ENCODE data around the gene ADAMTS10. TPM values are rescaled to one million over a fixed set of nuclear protein-coding genes. Genes with fewer than 3 reads are reported as not detected.
"Not testable (repeated sequence)": the region's sequence is repeated elsewhere in the genome, so short reads cannot be mapped to it uniquely, and the experiment has no call there.

Gene ADAMTS10
- 10 to 100 TPM; 31.1 to 62.8 (median 42.7) TPM for polyA plus RNA-seq (ENCODE audit: insufficient read length in 4 of 4)

DNA sequence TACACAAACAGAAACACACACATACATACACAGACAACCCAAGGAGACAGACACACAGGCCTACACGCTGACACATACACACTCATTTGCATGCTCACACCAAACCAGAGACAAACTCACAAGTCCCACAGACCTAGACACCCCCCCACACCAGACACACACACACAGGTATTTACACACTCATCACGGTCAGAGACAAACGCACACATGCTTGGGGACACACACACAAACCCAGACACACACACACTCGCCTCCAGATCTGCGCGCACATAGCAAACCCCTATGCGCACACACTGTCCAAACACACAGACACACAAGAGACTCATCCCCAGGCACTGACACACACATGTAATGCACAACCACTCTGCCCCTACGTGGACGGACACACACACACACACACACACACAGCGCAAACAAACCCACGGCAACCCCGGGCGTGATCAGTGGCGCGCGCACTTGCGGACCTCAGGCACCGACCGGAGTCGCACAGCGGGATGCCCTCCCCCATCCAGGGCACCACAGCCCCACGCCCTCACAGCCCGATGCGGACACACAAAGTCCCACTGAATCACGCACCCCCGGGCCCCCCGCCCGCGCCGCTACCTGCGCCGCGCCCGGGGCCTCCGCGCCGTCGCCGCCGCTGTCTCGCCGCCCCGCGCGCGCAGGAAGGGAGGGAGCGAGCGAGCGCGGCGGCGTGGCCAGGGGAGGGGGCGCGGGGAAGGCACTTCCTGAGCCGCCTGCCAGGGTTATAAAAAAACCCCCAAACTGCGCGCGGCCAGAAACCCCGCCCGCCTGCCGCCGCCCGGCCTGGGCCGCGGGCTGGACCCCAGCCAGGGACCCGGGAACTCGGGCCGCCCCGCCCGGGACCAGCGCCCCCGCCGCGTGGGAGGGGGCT lies at the start of gene ADAMTS10:
ADAMTS10 (minus strand) TSS at position 675 of the 895 bp plus-strand sequence. CDS start 5,005 bp downstream, outside the sequence.
- no peak for DNase-seq (ENCODE audit: low read depth in 4 of 4, low spot score in 3 of 4)

DNA sequence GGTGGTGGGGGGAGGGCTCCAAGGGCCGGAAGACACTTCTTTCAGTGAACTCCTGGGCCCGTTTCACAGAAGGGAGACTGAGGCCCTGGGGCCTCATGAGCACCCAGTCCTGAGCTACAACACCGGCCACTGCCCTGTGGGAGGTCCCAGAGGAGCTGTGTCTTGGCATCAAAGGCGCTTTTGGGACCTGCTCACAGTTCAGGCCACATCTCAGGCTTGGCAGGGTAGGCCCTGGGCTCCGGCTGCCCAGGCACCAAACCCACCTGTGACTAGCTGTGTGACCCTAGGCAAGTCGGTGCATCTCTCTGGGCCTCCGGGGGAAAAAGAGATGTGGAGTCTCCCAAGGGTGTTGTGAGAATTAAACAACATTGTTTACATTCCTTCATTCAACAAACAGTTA lies 49.4 kb upstream of the ADAMTS10 start:
- DNase-seq (ENCODE audit: low read depth in 4 of 4, low spot score in 3 of 4), result no peak

DNA sequence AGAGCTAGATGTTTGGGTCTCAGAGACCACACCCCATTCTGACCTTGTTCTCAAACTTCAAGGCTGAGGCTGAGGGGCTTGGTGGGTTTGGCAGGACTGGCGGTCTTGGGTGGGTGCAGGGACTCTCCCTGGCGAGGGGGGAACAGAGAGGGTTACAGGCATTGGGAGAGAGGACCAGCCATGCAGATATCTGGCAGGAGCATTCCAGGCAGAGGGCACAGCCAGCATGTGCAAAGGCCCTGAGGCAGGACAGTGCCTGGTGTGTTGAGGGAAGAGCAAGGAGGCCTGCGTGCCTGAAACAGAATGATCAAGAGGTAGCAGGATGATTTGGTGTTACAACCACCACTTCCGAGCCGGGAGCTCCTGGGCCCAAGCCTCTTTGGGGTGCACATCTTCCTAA lies 47.4 kb upstream of the ADAMTS10 start:
- DNase-seq (ENCODE audit: low read depth in 4 of 4, low spot score in 3 of 4), result no peak

DNA sequence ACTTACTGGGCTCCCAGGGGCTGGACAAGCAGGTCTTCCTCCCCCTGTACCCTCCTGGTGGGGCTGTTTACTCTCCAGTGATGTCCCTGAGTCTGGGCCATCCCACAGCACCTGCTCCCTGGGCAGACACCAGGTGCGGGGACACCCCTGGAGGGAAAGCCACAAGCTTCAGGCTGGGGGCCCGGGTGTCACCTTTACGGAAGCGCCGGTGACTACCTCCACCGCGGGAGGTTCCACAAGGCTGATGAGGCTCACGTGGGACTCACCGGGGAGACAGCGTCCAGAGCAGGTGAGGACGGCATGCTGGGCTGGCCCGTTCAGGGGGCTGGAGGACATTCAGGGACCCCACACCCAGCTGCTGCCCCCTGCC lies 44.8 kb upstream of the ADAMTS10 start:
- no peak for DNase-seq (ENCODE audit: low read depth in 4 of 4, low spot score in 3 of 4)

DNA sequence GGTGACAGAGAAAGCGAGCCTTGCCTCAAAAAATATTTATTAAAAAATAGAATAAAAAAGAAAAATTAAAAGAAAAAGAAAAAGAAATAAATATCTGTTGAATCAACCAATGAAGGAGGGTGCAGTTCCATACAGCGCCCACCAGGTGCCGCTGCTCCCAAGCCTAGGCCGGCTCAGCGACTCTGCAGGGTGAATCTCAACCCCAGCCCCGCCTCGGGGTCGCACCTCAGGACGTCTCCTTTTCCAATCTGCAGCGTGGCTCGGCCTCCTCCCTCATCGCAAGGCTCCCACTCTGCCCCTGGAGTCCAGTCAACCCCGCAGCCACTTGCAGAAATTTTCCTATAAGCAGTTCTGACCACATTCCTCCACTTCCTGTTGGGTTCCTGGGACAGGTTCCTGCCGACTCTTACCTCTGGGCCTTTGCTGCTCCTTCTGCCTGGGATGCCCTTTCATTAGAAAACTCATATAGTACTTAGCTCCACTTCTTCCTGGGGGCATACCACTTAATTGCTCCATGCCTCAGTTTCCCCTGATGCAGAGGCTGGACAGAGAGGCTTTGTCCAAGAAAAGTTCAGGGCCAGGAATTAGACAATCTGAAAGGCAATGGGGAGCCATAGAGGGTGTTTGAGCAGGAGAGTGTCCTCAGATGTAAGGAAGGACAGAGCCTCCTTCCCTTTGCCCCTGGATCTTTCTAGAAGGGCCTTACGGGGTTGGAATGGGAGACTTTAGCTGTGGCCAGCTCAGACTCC lies 44.2 kb upstream of the ADAMTS10 start:
- no peak for DNase-seq (ENCODE audit: low read depth in 4 of 4, low spot score in 3 of 4)

DNA sequence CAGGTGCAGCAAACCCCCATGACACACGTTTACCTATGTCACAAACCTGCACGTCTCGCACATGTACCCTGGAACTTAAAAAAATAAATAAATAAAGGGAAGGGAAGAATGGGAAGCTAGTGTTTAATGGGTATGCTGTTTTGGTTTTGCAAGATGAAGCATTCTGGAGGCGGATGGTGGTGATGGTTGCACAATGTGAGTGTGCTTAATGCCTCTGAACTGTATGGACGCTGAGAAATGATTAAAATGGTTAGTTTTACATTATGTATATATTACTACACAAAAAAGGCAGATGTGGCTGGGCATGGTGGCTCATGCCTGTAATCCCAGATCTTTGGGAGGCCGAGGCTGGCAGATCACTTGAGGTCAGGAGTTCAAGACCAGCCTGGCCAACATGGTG lies 37.7 kb upstream of the ADAMTS10 start:
- DNase-seq (ENCODE audit: low read depth in 4 of 4, low spot score in 3 of 4), result no peak

DNA sequence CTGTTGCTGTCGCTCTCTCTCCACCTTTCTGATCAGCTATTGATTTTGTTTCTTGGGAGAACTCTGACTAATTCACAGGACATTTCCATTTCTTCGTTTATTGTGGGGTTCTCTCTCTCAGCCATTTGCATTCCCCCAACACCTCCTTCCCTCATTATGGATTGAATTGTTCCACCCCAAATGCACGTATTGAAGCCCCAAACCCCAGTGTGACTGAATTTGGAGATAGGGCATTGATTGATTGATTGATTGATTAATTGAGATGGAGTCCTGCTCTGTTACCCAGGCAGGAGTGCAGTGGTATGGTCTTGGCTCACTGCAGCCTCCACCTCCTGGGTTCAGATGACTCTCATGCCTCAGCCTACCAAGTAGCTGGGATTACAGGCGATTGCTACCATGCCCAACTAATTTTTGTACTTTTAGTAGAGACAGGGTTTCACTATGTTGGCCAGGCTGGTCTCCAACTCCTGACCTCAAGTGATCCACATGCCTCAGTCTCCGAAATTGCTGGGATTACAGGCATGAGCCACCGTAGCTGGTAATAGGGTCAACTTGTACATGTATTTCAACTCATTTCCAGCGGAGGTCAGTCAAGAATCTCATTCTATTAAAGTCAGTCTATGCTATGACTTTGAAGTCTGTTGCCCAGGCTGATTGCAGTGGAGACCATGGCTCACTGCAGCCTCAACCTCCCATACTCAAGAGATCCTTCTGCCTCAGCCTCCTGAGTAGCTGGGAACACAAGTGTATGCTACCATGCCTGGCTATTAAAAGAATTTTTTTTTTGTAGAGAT lies 33.5 kb upstream of the ADAMTS10 start:
- no peak for DNase-seq (ENCODE audit: low read depth in 4 of 4, low spot score in 3 of 4)

DNA sequence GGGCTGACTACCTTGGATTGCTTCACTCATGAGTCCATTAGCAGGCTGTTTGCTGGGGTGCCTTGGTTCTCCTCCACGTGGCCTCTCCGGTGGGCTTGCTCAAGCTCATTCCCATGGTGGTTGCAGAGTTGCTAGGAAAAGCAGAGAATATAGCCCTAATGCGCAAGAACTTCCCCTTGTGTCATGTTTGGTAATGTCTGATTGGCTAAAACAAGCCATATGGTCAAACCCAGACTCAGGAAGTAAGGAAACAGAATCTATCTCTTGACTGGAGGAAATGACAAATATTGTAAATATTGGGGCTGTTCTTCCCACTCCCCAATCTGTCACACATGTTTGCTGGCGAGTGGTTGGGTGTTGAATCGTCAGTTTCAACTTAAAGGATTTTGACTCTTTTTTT lies 32.0 kb upstream of the ADAMTS10 start:
- DNase-seq (ENCODE audit: low read depth in 4 of 4, low spot score in 3 of 4), result no peak

DNA sequence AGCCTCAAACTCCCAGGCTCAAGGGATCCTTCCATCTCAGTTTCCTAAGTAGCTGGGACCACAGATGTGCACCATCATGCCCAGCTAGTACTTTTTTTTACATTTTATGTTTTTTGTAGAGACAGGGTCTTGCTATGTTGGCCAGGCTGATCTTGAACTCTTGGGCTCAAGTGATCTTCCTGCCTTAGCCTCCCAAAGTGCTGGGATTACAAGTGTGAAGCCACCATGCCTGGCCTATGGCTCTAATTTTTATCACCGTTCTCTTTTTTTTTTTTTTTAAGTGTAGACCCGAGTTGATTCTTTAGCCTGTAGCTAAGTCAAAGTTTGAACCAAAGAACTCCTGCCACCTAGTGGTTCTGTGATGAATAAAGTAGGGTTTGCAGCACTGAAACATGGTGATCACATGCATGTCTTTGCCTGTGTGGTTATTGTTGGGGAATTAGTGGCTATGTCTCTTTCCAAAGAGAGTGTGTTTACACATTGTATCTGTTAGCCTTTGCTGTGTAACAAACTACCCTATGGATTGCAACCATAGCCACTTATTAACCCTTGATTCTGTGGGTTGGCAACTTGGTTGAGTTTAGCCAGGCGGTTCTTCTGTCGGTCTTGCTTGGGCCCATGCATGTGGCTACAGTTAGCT lies 31.5 kb upstream of the ADAMTS10 start:
- no peak for DNase-seq (ENCODE audit: low read depth in 4 of 4, low spot score in 3 of 4)

DNA sequence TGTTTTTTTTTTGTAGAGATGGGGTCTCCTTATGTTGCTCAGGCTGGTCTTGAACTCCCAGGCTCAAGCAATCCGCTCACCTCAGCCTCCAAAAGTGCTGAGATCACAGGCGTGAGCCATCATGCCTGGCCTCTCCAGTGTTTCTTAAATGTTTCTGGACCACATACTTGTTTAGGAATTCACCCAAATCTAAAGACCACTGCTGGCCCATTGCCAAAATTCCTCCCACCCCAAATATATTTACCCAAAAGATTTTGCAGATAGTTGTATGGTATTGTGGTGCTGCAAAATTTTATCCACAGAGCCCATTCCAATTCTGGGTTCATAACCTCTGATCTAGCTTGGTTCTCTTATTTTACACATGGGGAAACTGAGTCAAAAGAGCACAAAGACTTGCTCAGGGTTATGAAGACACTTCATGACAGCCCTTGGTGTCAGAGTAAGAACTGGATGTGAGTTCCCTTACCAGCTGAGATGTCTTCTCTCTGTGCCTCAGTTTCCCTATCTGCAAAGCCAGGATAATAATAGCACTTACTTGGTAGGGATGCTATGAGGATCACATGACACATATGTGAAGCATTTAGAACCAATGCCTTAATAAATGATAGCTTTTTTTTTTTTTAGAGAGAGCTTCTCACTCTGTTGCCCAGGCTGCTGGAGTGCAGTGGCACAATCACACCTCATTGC lies 30.8 kb upstream of the ADAMTS10 start:
- no peak for DNase-seq (ENCODE audit: low read depth in 4 of 4, low spot score in 3 of 4)

DNA sequence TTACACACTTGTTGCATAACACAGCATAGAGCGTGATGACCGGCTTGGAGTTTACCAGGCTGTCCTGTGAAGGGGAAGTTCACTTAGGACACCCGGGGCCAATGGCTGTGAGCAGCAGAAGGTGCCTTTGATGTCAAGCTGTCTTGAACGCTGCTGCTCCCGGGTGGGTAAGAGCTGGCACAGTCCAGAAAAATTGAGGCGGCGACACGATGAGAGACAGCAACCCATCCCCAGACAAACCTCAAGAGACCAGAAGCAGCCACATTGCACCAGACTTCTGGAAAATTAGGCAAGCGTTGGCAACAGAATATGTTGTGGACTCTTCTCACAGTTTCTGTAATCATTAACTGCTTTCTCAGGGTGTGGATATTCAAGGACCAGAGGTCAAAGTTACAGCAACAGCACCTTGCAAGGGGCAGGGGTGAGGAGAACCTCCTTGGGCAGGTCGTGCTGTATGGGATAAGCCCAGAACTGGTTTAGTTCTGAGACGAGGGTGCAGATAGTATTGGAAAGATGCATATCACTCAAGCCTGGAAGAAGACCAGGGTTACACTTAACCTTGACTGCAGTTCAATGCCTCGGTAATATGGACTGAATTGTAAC lies 30.0 kb upstream of the ADAMTS10 start:
- DNase-seq (ENCODE audit: low read depth in 4 of 4, low spot score in 3 of 4), result no peak

DNA sequence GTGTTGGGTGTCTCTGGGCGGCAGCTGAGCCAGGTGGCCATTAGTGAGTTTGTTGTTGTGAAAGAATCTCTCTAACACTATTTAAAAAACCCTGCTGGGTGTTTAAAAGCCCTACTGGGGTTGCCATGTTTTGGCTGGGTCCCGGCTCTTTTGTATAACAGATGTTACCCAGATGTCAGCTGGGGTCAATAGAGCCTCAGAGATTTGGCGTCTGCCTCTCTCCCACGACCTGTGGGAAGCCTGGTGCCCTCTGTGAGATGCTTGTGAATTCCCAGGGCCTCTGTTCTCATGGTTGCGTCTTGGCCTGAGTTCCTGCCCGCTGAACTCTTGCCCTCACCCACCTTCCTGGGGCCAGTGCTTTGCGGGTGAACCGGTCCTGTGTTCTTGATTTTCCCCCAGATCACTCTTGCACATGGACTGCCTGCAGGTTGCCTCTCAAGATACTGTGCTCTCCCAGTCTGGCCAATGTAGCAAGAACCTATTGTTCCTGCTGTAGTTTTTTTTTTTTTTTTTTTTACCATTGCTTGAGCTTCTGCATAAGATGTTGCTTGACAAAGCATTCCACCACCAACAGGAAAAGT lies 29.4 kb upstream of the ADAMTS10 start:
- DNase-seq (ENCODE audit: low read depth in 4 of 4, low spot score in 3 of 4), result no peak

DNA sequence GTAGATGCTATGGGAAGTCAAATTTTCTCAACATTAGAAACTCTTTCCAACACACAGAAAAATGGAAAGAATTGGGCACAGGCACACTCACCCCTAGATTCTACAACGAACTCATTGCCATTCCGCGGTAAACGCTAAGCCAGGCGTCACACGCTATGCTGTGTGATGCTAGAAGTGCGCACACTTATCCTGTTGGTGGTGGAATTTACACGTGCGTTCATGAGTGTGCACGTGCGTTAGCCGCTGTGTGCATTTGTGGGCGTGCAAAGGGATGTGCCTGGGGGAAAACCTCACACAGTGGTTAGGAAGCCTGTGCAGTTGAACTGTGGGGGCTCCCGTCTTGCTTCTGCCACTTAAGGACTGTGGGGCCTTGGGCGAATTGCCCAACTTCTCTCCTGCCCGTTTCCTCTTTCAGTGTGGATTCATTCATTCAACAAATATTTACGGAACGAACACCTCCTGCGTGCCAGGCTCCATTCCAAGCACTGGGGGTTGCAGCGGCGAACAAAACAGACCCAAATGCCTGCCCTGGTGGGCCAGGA lies 27.6 kb upstream of the ADAMTS10 start:
- no peak for DNase-seq (ENCODE audit: low read depth in 4 of 4, low spot score in 3 of 4)

DNA sequence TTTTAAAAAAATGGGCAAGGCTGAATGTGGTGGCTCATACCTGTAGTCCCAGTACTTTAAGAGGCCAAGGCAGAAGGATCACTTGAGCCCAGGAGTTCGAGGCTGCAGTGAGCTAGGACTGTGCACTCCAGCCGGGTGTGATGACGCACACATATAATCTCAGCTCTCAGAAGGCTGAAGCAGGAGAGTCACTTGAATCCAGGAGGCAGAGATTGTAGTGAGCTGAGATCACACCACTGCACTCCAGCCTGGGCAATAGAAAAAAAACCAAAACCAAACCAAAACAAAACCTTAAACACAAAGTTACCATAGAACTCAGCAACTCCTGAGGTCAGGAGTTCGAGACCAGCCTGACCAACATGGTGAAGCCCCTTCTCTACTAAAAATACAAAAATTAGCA lies 26.6 kb upstream of the ADAMTS10 start:
- not testable (repeated sequence) for DNase-seq (ENCODE audit: low read depth in 4 of 4, low spot score in 3 of 4)

DNA sequence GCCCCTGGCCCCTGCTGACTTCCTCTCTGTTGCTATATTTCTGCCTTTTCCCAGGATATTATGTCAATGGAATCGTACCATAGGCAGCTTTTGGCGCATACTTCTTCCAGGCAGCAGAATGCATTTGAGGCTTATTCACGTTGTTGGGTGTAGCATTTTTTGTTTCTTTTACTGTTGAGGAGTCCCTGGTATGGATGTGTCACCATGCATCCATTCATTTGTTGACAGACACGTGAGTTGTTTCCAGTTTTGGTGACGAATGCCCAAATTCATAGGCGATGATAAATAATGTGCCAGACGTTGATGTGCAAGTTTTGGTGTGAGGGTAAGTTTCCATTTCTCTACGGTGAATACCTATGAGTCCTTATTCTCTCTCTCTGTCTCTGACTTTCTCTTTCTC lies 24.9 kb upstream of the ADAMTS10 start:
- DNase-seq (ENCODE audit: low read depth in 4 of 4, low spot score in 3 of 4), result no peak

DNA sequence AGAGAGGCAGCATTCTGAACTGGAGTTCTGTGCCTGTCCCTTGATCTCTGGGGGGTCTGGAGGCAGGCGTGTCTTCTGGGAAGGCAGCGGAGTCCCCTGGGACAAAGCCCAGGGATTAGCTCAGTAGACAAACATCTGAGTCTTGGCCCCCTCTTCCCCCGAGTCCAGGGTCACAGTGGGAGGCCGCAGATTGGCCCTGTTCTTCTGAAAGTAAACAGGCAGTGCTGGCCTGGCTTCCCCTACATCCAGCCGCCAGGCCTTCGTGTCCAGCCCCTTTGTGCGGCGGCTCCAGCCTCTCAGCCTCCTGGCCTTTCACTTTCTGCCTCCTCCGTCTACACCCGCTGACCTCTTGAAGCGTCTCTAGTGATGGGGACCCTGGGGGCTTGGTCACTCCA lies 20.9 kb upstream of the ADAMTS10 start:
- DNase-seq (ENCODE audit: low read depth in 4 of 4, low spot score in 3 of 4), result no peak

DNA sequence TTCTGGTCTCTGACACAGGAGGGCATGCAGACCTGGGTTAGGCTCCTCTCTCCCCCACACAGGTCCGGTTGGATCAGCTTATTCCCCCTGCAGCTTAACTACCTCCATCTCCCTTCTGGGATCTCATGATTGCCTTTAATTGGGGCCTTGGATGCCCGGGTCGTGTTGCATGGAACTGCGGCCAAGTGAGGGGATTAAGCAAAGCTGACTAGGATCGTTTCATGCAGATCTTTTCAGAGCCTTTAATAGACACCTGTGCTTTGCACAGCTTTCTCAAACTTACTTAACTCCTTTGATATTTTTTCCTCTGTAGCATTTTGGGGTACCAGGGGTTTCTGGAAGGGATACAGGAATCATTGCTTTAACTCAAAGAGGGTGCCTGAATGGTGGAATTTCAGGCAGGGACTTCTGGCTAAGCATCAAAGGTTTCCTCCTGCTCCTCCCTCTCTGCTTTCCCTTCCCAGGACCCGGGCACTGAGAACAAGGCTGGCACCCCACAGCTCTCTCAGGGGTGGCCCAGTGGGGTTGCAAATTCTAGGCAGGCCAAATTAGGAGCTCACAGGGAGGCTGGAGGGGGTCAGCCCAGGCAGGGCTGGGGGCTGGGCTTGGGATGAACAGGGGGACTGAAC lies 20.4 kb upstream of the ADAMTS10 start:
- no peak for DNase-seq (ENCODE audit: low read depth in 4 of 4, low spot score in 3 of 4)

DNA sequence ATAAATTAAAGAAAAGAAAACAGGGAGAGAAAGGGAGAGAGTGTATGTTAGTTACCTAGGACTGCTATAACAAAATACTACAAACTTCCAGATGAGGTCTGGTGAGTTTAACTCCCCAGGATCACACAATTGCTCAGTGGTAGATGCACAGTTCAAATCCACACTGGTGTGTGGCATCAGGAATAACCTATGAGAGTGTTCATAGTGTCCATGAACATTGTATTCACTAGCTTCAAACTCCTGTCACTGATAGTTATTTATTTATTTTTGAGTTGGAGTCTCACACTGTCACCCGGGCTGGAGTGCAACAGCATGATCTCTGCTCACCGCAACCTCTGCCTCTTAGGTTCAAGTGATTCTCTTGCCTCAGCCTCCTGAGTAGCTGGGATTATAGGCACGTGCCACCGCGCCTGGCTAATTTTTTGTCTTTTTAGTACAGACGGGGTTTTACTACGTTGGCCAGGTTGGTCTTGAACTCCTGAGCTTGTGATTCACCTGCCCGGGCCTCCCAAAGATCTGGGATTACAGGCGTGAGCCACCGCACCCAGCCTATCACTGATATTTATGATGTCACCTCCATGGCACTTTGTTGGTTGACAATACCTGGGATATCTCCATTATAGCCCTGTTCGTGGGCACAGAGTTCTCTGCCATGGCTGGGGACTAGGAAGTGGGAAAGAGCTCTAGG lies 19.6 kb upstream of the ADAMTS10 start, which contains the start of gene NFILZ:
NFILZ (plus strand) TSS at position 638 of the 688 bp plus-strand sequence. CDS start 46,133 bp downstream, outside the sequence.
- DNase-seq (ENCODE audit: low read depth in 4 of 4, low spot score in 3 of 4), result no peak

All from left renal pelvis (tissue), 4 donors.